KMS-11 (cell line): Measurements from ENCODE around the gene ZNF76.
A peak's percentile ranks its signal among the peaks of the same experiment; 100 is the strongest.

Experiments
- H2AFZ ChIP-seq: fragments of 200-600 bp; sonication (generic); 2 replicates; pipeline ENCODE4 v1.6.1; 2016; ENCODE audit warnings: antibody characterized with exemption, mixed run types, low read depth
- H3K27ac ChIP-seq: fragments of 200-600 bp; sonication (generic); 2 replicates; pipeline ENCODE4 v1.6.1; 2016; ENCODE audit warnings: mild to moderate bottlenecking, mixed run types
- H3K27me3 ChIP-seq: fragments of 200-600 bp; sonication (generic); 2 replicates; pipeline ENCODE4 v1.6.1; 2017; ENCODE audit warnings: mild to moderate bottlenecking, low read depth, mixed run types, moderate library complexity; ENCODE audit not compliant: insufficient read depth
- H3K36me3 ChIP-seq: fragments of 200-600 bp; sonication (generic); 2 replicates; pipeline ENCODE4 v1.6.1; 2017; ENCODE audit warnings: mild to moderate bottlenecking, mixed run types; ENCODE audit not compliant: insufficient read depth
- H3K4me1 ChIP-seq: fragments of 200-600 bp; sonication (generic); 2 replicates; pipeline ENCODE4 v1.6.1; 2016; ENCODE audit warnings: mild to moderate bottlenecking, low read depth, mixed run types; ENCODE audit not compliant: poor library complexity, severe bottlenecking
- H3K4me2 ChIP-seq: fragments of 200-600 bp; sonication (generic); 2 replicates; pipeline ENCODE4 v1.7.0; 2016; ENCODE audit warnings: mild to moderate bottlenecking, mixed run types
- H3K4me3 ChIP-seq: fragments of 200-600 bp; sonication (generic); IDR thresholded peaks from 2 replicates; pipeline ENCODE4 v1.6.1; 2017; ENCODE audit warnings: low read depth, low read length, mixed read lengths; ENCODE audit not compliant: insufficient read depth
- H3K79me2 ChIP-seq: fragments of 200-600 bp; sonication (generic); 2 replicates; pipeline ENCODE4 v1.6.1; 2016; ENCODE audit warnings: low read depth, mixed run types; ENCODE audit not compliant: insufficient read depth
- H3K9ac ChIP-seq: fragments of 200-600 bp; sonication (generic); 2 replicates; pipeline ENCODE4 v1.6.1; 2016; ENCODE audit warnings: mild to moderate bottlenecking, mixed run types
- H4K20me1 ChIP-seq: fragments of 200-600 bp; sonication (generic); 2 replicates; pipeline ENCODE4 v1.6.1; 2016; ENCODE audit warnings: mild to moderate bottlenecking, mixed run types; ENCODE audit not compliant: insufficient read depth
- TF ChIP-seq, protein P1 (sequence below): fragments of 200-600 bp; sonication (generic); conservative IDR thresholded peaks from 2 replicates; pipeline ENCODE4 v1.6.1; 2017; ENCODE audit warnings: low read depth, mild to moderate bottlenecking, antibody characterized with exemption, low read length, moderate library complexity, mixed read lengths

Gene ZNF76

GRCh38 chr6:35259948-35260590 lies 534 bp downstream of the ZNF76 start:
- TF ChIP-seq, protein P1, sequence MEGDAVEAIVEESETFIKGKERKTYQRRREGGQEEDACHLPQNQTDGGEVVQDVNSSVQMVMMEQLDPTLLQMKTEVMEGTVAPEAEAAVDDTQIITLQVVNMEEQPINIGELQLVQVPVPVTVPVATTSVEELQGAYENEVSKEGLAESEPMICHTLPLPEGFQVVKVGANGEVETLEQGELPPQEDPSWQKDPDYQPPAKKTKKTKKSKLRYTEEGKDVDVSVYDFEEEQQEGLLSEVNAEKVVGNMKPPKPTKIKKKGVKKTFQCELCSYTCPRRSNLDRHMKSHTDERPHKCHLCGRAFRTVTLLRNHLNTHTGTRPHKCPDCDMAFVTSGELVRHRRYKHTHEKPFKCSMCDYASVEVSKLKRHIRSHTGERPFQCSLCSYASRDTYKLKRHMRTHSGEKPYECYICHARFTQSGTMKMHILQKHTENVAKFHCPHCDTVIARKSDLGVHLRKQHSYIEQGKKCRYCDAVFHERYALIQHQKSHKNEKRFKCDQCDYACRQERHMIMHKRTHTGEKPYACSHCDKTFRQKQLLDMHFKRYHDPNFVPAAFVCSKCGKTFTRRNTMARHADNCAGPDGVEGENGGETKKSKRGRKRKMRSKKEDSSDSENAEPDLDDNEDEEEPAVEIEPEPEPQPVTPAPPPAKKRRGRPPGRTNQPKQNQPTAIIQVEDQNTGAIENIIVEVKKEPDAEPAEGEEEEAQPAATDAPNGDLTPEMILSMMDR, result no peak
- peaks cover 23% of the 10 kb centered on the region for H3K79me2 ChIP-seq
- peak overlapping the region; percentile 66; the same call in 1 of the 2 replicates for H2AFZ ChIP-seq
- no peaks in the 10 kb centered on the region for H4K20me1 ChIP-seq
- H3K4me1 ChIP-seq, result peaks cover 43% of the 10 kb centered on the region
- no peak overlapping the region for H3K4me3 ChIP-seq
- H3K27ac ChIP-seq, result peak overlapping the region; percentile 79
- peak overlapping the region; percentile 95 for H3K9ac ChIP-seq
- H3K36me3 ChIP-seq, result no peaks in the 10 kb centered on the region
- no peaks in the 10 kb centered on the region for H3K27me3 ChIP-seq
- H3K4me2 ChIP-seq, result peak overlapping the region; percentile 100

GRCh38 chr6:35260591-35261570 lies 1.3 kb downstream of the ZNF76 start:
- H3K79me2 ChIP-seq, result peaks cover 23% of the 10 kb centered on the region
- H3K9ac ChIP-seq, result peak overlapping the region; percentile 95
- no peaks in the 10 kb centered on the region for H3K36me3 ChIP-seq
- H4K20me1 ChIP-seq, result no peaks in the 10 kb centered on the region
- no peaks in the 10 kb centered on the region for H3K27me3 ChIP-seq
- H2AFZ ChIP-seq, result peak overlapping the region; percentile 66; the same call in 1 of the 2 replicates
- TF ChIP-seq, protein P1, result no peak
- H3K4me2 ChIP-seq, result peak overlapping the region; percentile 100
- no peak overlapping the region for H3K4me3 ChIP-seq
- peak overlapping the region; percentile 79; the same call in 1 of the 2 replicates for H3K27ac ChIP-seq
- H3K4me1 ChIP-seq, result peaks cover 43% of the 10 kb centered on the region

GRCh38 chr6:35262596-35262995 lies 3.1 kb downstream of the ZNF76 start:
- H3K4me2 ChIP-seq, result no peak overlapping the region
- H3K79me2 ChIP-seq, result peaks cover 22% of the 10 kb centered on the region
- peaks cover 45% of the 10 kb centered on the region for H3K4me1 ChIP-seq
- no peaks in the 10 kb centered on the region for H3K27me3 ChIP-seq
- H3K27ac ChIP-seq, result no peak overlapping the region
- H3K9ac ChIP-seq, result no peak overlapping the region
- H3K4me3 ChIP-seq, result no peak overlapping the region
- H2AFZ ChIP-seq, result no peak overlapping the region
- no peaks in the 10 kb centered on the region for H4K20me1 ChIP-seq
- H3K36me3 ChIP-seq, result no peaks in the 10 kb centered on the region
- TF ChIP-seq, protein P1, result no peak

- Histone ChIP-seq H3K4me3 (no peak overlapping the region), H3K79me2 (peaks cover 16% of the 10 kb centered on the region; the same call in 1 of the 2 replicates), H3K27ac (no peak overlapping the region), H3K4me2 (peak overlapping the region; percentile 23; the same call in 1 of the 2 replicates), H4K20me1 (no peaks in the 10 kb centered on the region), H3K27me3 (no peaks in the 10 kb centered on the region), H3K4me1 (peaks cover 40% of the 10 kb centered on the region), H2AFZ (no peak overlapping the region), H3K36me3 (no peaks in the 10 kb centered on the region), H3K9ac (no peak overlapping the region; the same call in 1 of the 2 replicates)
- TF ChIP-seq, protein P1, result no peak
Measured at GRCh38 chr6:35264550-35265274, 5.2 kb downstream of the ZNF76 start.
